Measurements from ENCODE around the gene TBCD.

Gene TBCD

GRCh38 chr17:82832881-82833475 is 81.1 kb downstream of the TBCD start:
- DNase-seq (no peak), ATAC-seq (replicated peaks) (no peak)
- no peaks in the 10 kb centered on the region for H3K9me3 Mint-ChIP-seq
- H3K27me3 Mint-ChIP-seq = no peaks in the 10 kb centered on the region
- H3K36me3 Mint-ChIP-seq (ENCODE audit: insufficient read depth) = peaks cover 5% of the 10 kb centered on the region
- peaks cover 0 to 12% of the 10 kb centered on the region in 2 donors for H3K4me1 Mint-ChIP-seq (ENCODE audit: low read depth in 2 of 2)
- H3K4me3 Mint-ChIP-seq = no peak overlapping the region
- peak overlapping the region in 1 of 2 donors; percentile 15 for H3K27ac Mint-ChIP-seq

- Mint-ChIP-seq H3K27me3 (no peaks in the 10 kb centered on the region), H3K9me3 (no peaks in the 10 kb centered on the region), H3K4me1 (ENCODE audit: low read depth in 2 of 2) (peaks cover 0 to 5% of the 10 kb centered on the region in 2 donors), H3K4me3 (no peak overlapping the region), H3K27ac (no peak overlapping the region), H3K36me3 (ENCODE audit: insufficient read depth) (peaks cover 5% of the 10 kb centered on the region)
- DNase-seq = no peak
- no peak for ATAC-seq (replicated peaks)
Measured at GRCh38 chr17:82835122-82835521, 83.3 kb downstream of the TBCD start.

- no peak for DNase-seq
- peaks cover 0 to 5% of the 10 kb centered on the region in 2 donors for H3K4me1 Mint-ChIP-seq (ENCODE audit: low read depth in 2 of 2)
- no peaks in the 10 kb centered on the region for H3K27me3 Mint-ChIP-seq
Measured at GRCh38 chr17:82835766-82836512, 84.1 kb downstream of the TBCD start.

GRCh38 chr17:82836823-82837357 is 85.0 kb downstream of the TBCD start:
- H3K4me3 Mint-ChIP-seq = no peak overlapping the region
- H3K27me3 Mint-ChIP-seq = no peaks in the 10 kb centered on the region
- H3K27ac Mint-ChIP-seq = no peak overlapping the region
- no peaks in the 10 kb centered on the region for H3K9me3 Mint-ChIP-seq
- DNase-seq = no peak
- peaks cover 0 to 3% of the 10 kb centered on the region in 2 donors for H3K4me1 Mint-ChIP-seq (ENCODE audit: low read depth in 2 of 2)
- H3K36me3 Mint-ChIP-seq (ENCODE audit: insufficient read depth) = peaks cover 5% of the 10 kb centered on the region
- no peak for ATAC-seq (replicated peaks)

More at GRCh38 chr17:82835766-82836512, 84.1 kb downstream of the TBCD start:
- no peak overlapping the region for H3K4me3 Mint-ChIP-seq
- H3K9me3 Mint-ChIP-seq = no peaks in the 10 kb centered on the region
- peaks cover 5% of the 10 kb centered on the region for H3K36me3 Mint-ChIP-seq (ENCODE audit: insufficient read depth)
- no peak for ATAC-seq (replicated peaks)
- H3K27ac Mint-ChIP-seq = no peak overlapping the region

- no peaks in the 10 kb centered on the region for H3K27me3 Mint-ChIP-seq
- peaks cover 5% of the 10 kb centered on the region for H3K36me3 Mint-ChIP-seq (ENCODE audit: insufficient read depth)
Measured at GRCh38 chr17:82837586-82838320, 85.9 kb downstream of the TBCD start.

GRCh38 chr17:82838386-82839063 is 86.7 kb downstream of the TBCD start:
- ATAC-seq (replicated peaks) = no peak
- no peaks in the 10 kb centered on the region for H3K27me3 Mint-ChIP-seq
- DNase-seq = no peak

More at GRCh38 chr17:82837586-82838320, 85.9 kb downstream of the TBCD start:
- DNase-seq (no peak), ATAC-seq (replicated peaks) (no peak)
- Mint-ChIP-seq H3K4me1 (ENCODE audit: low read depth in 2 of 2) (peaks cover 3% of the 10 kb centered on the region in 2 donors), H3K27ac (no peak overlapping the region), H3K9me3 (no peaks in the 10 kb centered on the region), H3K4me3 (no peak overlapping the region)

GRCh38 chr17:82839617-82840292 is 87.9 kb downstream of the TBCD start, which contains the start of gene ZNF750:
ZNF750 (minus strand) TSS chr17:82840022; CDS start chr17:82832454, 7,568 bp downstream.
- ATAC-seq (replicated peaks) (no peak), DNase-seq (no peak)
- H3K9me3 Mint-ChIP-seq = no peaks in the 10 kb centered on the region
- no peak within 1 kb of the TSS for H3K27ac Mint-ChIP-seq
- H3K4me1 Mint-ChIP-seq (ENCODE audit: low read depth in 2 of 2) = peaks cover 3 to 5% of the 10 kb centered on the region in 2 donors
- H3K27me3 Mint-ChIP-seq = no peaks in the 10 kb centered on the region
- H3K36me3 Mint-ChIP-seq (ENCODE audit: insufficient read depth) = peaks cover 5% of the 10 kb centered on the region
- H3K4me3 Mint-ChIP-seq = no peak within 1 kb of the TSS

More at GRCh38 chr17:82838386-82839063, 86.7 kb downstream of the TBCD start:
- Mint-ChIP-seq H3K36me3 (ENCODE audit: insufficient read depth) (peaks cover 5% of the 10 kb centered on the region), H3K4me1 (ENCODE audit: low read depth in 2 of 2) (peaks cover 3% of the 10 kb centered on the region in 2 donors), H3K9me3 (no peaks in the 10 kb centered on the region), H3K27ac (no peak overlapping the region), H3K4me3 (no peak overlapping the region)

GRCh38 chr17:82840431-82840831 is 88.6 kb downstream of the TBCD start:
- Mint-ChIP-seq H3K4me1 (ENCODE audit: low read depth in 2 of 2) (peaks cover 3 to 6% of the 10 kb centered on the region in 2 donors), H3K4me3 (no peak overlapping the region)
- ATAC-seq (replicated peaks) = no peak

GRCh38 chr17:82841921-82842596 is 90.2 kb downstream of the TBCD start:
- H3K27me3 Mint-ChIP-seq = no peaks in the 10 kb centered on the region
- DNase-seq (no peak), ATAC-seq (replicated peaks) (no peak)
- no peak overlapping the region for H3K4me3 Mint-ChIP-seq
- no peaks in the 10 kb centered on the region for H3K9me3 Mint-ChIP-seq
- H3K27ac Mint-ChIP-seq = peak overlapping the region; percentile 46 to 63
- peaks cover 3 to 5% of the 10 kb centered on the region in 2 donors for H3K4me1 Mint-ChIP-seq (ENCODE audit: low read depth in 2 of 2)
- H3K36me3 Mint-ChIP-seq (ENCODE audit: insufficient read depth) = peaks cover 2% of the 10 kb centered on the region

More at GRCh38 chr17:82840431-82840831, 88.6 kb downstream of the TBCD start:
- Mint-ChIP-seq H3K36me3 (ENCODE audit: insufficient read depth) (peaks cover under 1% of the 10 kb centered on the region), H3K27me3 (no peaks in the 10 kb centered on the region), H3K27ac (no peak overlapping the region), H3K9me3 (no peaks in the 10 kb centered on the region)
- DNase-seq = no peak

- DNase-seq = no peak
- Mint-ChIP-seq H3K4me3 (no peak overlapping the region), H3K36me3 (ENCODE audit: insufficient read depth) (peaks cover 8% of the 10 kb centered on the region), H3K9me3 (no peaks in the 10 kb centered on the region), H3K27me3 (no peaks in the 10 kb centered on the region), H3K27ac (peak overlapping the region; percentile 75 to 77), H3K4me1 (ENCODE audit: low read depth in 2 of 2) (peaks cover 3 to 6% of the 10 kb centered on the region in 2 donors)
- no peak for ATAC-seq (replicated peaks)
Measured at GRCh38 chr17:82843904-82844680, 92.2 kb downstream of the TBCD start.

GRCh38 chr17:82844796-82845162 is 92.9 kb downstream of the TBCD start:
- no peak for DNase-seq
- Mint-ChIP-seq H3K4me3 (no peak overlapping the region), H3K27ac (peak overlapping the region; percentile 75 to 77), H3K4me1 (ENCODE audit: low read depth in 2 of 2) (peaks cover 3 to 9% of the 10 kb centered on the region in 2 donors), H3K27me3 (no peaks in the 10 kb centered on the region), H3K9me3 (no peaks in the 10 kb centered on the region), H3K36me3 (ENCODE audit: insufficient read depth) (peaks cover 8% of the 10 kb centered on the region)
- ATAC-seq (replicated peaks) = no peak
